Middle frontal gyrus (tissue), 1 donor: ENCODE results near the gene SPRR2E.
"Not testable (repeated sequence)": the region's sequence is repeated elsewhere in the genome, so short reads cannot be mapped to it uniquely, and the experiment has no call there.

Source experiments
- DNase-seq: peaks from one replicate; pipeline ENCODE4 v3.0.0-alpha.2; 2015; ENCODE audit warnings: low spot score; ENCODE audit errors: extremely low spot score

SPRR2E gene

DNA sequence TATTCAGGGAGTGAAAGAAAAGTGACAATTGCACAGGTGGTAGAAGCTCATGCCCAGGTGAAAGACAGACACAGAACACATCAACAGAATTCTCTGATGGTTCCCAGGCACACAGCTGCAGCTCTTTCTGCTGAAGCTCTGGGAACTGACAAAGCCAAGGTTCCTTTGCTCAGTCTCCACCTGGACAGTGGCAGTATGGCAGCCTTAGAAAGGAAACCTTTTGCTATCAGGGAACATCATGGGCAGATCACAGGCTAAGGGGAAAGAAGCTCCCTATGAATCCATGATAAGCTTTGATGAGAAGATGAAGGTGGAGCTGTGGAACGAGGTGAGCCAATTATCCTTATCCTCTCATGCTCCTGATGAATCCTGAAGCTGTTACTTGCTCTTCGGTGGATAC, 24.1 kb downstream of the SPRR2E start:
- DNase-seq, result no peak

DNA sequence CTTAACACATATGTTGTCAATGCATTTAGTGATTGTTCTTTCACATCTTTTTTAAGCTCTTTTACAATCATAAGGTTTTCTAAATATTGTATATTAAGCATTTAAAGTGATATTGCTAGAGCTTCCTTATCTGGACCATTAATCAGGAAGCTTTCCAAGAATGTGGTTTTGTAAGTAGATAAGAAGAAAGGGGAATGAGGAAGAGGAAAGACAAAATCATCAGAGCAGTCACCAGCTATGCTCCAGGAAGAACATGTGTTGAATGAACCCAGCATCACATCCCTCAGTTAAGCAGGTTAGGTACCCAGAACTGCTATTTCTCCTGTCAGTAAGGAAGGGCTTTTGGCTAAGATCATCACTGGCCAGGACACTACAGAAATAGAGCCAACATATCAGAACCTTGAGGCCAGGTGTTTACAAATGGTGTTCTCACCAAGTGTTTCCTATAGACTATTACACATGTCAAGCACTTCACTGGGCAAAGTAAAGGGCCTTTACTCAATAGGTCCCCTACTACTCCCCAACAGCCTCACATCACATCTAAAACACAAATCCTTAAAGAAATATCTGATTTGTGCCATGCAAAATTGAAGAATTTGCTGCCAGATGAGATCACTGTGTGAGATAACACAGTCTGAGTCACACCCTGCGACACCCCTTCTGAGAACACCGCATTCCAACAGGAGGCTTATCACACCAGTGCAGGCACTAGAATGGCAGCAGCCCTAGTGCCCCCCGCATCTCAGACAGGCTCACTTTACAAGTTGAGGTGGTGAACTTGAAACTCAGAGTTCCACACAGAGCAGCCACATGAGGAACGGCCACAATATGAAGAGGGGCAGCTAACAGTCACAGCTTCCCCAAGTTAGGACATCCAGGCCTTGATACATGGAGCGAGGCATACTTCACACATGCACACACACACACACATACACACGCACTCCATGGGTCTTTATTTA, 35.2 kb downstream of the SPRR2E start:
- no peak for DNase-seq

DNA sequence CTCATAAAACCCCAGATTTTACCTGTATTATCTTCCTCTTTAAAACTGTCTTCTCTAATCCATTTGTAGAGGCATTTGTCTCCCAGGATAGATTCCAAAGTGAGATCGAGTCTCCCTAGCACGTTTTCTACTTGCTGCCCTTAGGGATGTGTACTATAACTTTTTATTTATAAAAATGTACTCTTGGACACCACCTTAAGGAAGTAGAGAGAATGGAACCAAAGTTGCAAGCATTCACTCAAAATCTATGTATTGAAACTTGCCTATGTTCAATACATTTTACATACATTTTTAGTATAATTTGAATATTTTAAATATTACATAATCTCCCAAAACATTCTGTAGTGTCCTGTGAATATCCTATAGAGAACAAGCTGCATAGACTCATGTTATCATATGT, 36.2 kb downstream of the SPRR2E start:
- DNase-seq, result no peak

DNA sequence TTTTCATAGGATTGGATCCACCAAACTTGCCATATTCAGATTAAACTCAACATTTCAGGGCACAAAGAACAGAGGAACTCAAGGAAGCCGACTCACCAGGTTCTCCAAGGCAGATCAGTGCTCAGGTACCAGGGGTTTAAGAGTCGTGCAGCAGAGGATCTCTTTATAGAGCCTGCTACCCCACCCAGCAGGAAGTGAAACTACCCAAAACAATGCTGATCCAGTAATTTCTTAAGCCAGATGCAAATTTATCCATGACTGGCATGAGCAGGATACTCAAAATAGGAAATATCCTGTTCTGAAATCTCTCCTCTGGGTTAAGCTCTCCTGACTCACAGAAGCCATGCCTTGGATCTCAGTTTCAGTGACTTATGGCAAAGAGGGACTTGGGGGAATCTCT, 37.0 kb downstream of the SPRR2E start, which contains the start of gene SPRR2A:
Gene SPRR2A, minus strand, starts transcription at position 138 of the 400 bp plus-strand sequence. CDS start 777 bp downstream, outside the sequence.
- DNase-seq, result no peak

DNA sequence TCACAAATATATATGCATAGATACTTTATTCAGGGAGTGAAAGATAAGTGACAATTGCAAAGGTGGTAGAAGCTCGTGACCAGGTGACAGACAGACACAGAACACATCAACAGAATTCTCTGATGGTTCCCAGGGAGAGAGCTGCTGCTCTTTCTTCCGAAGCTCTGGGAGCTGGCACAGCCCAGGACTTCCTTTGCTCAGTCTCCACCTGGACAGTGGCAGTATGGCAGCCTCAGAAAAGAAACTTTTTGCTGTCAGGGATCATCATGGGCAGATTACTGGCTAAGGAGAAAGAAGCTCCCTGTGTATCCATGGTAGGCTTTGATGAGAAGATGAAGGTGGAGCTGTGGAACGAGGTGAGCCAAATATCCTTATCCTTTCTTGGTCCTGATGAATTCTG, 38.2 kb downstream of the SPRR2E start:
- DNase-seq, result not testable (repeated sequence)

DNA sequence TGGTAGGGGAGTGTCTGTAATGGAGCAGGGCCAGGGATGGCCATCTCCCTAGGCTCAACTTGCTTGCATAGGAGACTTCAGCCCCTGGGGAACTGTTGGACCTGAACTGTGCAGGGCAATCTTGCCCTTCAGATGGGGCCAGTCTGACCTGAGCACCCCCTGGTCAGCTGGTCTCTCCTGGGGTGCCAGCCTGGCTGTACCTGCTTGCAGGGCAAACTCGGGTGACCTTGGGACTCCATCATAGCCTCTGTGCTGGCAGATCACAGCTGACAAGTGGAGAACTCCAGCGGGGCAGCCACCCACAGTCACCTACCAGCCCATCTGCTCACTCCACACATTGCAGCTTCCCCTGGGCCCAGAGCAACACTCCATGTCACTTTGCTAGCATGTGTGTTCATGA, 45.1 kb downstream of the SPRR2E start:
- no peak for DNase-seq
